Right renal cortex interstitium (tissue), 3 donors: Measurements from ENCODE around the gene ZNF668. TPM values are rescaled to one million over a fixed set of nuclear protein-coding genes. Genes with fewer than 3 reads are reported as not detected.

Source experiments
- DNase-seq, 3 donors: peaks; one replicate each; pipeline ENCODE4 v3.0.0-alpha.2; 2013; ENCODE audit warnings: low read depth in 3 of 3, low spot score in 2 of 3
- polyA plus RNA-seq, 3 donors: library from polyadenylated mRNA; unstranded; fragments of 120-200 nt; gene quantifications; one replicate each; pipeline ENCODE4 v1.2.1, GENCODE V29; 2013; ENCODE audit not compliant: insufficient read length in 3 of 3

The ZNF668 gene
- polyA plus RNA-seq, 3 donors: 3.2 to 4.1 (median 3.7) TPM

GRCh38 chr16:31061813-31062440 is 12.1 kb downstream of the ZNF668 start:
- DNase-seq: no peak

- no peak for DNase-seq
Observed at GRCh38 chr16:31061126-31061812, 12.8 kb downstream of the ZNF668 start.

- DNase-seq: no peak
Observed at GRCh38 chr16:31055613-31056012, 18.4 kb downstream of the ZNF668 start.

GRCh38 chr16:31052114-31052513 is 21.9 kb downstream of the ZNF668 start:
- no peak for DNase-seq

- no peak for DNase-seq
Observed at GRCh38 chr16:31050280-31051030, 23.6 kb downstream of the ZNF668 start.

GRCh38 chr16:31043898-31044481 is 30.1 kb downstream of the ZNF668 start:
- DNase-seq: no peak

GRCh38 chr16:31043352-31043751 is 30.7 kb downstream of the ZNF668 start:
- no peak for DNase-seq

GRCh38 chr16:31042866-31043265 is 31.2 kb downstream of the ZNF668 start:
- DNase-seq: no peak

GRCh38 chr16:31038993-31039392 is 35.0 kb downstream of the ZNF668 start:
- no peak for DNase-seq

GRCh38 chr16:31036691-31037090 is 37.3 kb downstream of the ZNF668 start:
- no peak for DNase-seq

GRCh38 chr16:31033709-31034492 is 40.1 kb downstream of the ZNF668 start:
- peak in 2 of 3 donors; percentile 66 to 73 for DNase-seq

- peak; percentile 93 to 96 (median 95) for DNase-seq
Observed at GRCh38 chr16:31032736-31033708, 41.0 kb downstream of the ZNF668 start, which contains the start of gene STX4. TSS of gene STX4 (plus strand) at chr16:31033558. CDS start at chr16:31033806, 248 bp downstream.

- DNase-seq: no peak
Observed at GRCh38 chr16:31031276-31031675, 42.8 kb downstream of the ZNF668 start.

- DNase-seq: no peak
Observed at GRCh38 chr16:31029272-31029671, 44.8 kb downstream of the ZNF668 start.

GRCh38 chr16:31025339-31025738 is 48.7 kb downstream of the ZNF668 start:
- DNase-seq: no peak

- no peak for DNase-seq
Observed at GRCh38 chr16:31023627-31024226, 50.3 kb downstream of the ZNF668 start.

GRCh38 chr16:31023252-31023602 is 50.8 kb downstream of the ZNF668 start:
- no peak for DNase-seq

GRCh38 chr16:31022544-31023251 is 51.3 kb downstream of the ZNF668 start:
- no peak for DNase-seq
